Natural killer cell treated with Interleukin-12 subunit alpha and Interleukin-12 subunit beta and Interleukin-15 and Interleukin-18, amount 100 ng/mL, for 72 hours (primary cell): Measurements from ENCODE around the gene GADD45A. TPM values are rescaled to one million over a fixed set of nuclear protein-coding genes. Genes with fewer than 3 reads are reported as not detected.
A peak's percentile ranks its signal among the peaks of the same experiment; 100 is the strongest.

Experiments used
- ATAC-seq, 2 donors: fragments of 150-1000 bp; cut with Tn5 transposase in 1 of 2; sonication (Bioruptor Pico), chemical (Tn5 transposase) in 1 of 2; 2 replicates each; pipeline ENCODE4 v1.10.0; 2021
- DNase-seq: peaks from one replicate; pipeline ENCODE4 v3.0.0; 2022; ENCODE audit warnings: low spot score
- H3K27ac Mint-ChIP-seq, 2 donors: 1 replicate in 1 of 2; 2 replicates in 1 of 2; pipeline ENCODE4 v1.8.0; 2022; ENCODE audit warnings: mixed read lengths in 2 of 2, mild to moderate bottlenecking in 1 of 2, moderate library complexity in 1 of 2
- H3K27me3 Mint-ChIP-seq, 2 donors: 1 replicate in 1 of 2; 2 replicates in 1 of 2; pipeline ENCODE4 v1.8.0; 2022; ENCODE audit warnings: mixed read lengths in 2 of 2
- H3K36me3 Mint-ChIP-seq: one replicate; pipeline ENCODE4 v1.8.0; 2022; ENCODE audit warnings: mixed read lengths
- H3K4me1 Mint-ChIP-seq, 2 donors: 1 replicate in 1 of 2; 2 replicates in 1 of 2; pipeline ENCODE4 v1.8.0; 2022; ENCODE audit warnings: low read depth in 2 of 2, mixed read lengths in 2 of 2, mild to moderate bottlenecking in 1 of 2
- H3K4me3 Mint-ChIP-seq: one replicate; pipeline ENCODE4 v1.8.0; 2022; ENCODE audit warnings: mixed read lengths
- H3K9me3 Mint-ChIP-seq: 2 replicates; pipeline ENCODE4 v1.8.0; 2022; ENCODE audit warnings: mixed read lengths
- total RNA-seq, 2 donors: library from RNA; stranded (reverse); gene quantifications; one replicate each; pipeline ENCODE4 v1.2.3, GENCODE V29; 2022

GADD45A gene
- total RNA-seq = 10 to 100 TPM; 28.3 to 36.1 TPM

DNA sequence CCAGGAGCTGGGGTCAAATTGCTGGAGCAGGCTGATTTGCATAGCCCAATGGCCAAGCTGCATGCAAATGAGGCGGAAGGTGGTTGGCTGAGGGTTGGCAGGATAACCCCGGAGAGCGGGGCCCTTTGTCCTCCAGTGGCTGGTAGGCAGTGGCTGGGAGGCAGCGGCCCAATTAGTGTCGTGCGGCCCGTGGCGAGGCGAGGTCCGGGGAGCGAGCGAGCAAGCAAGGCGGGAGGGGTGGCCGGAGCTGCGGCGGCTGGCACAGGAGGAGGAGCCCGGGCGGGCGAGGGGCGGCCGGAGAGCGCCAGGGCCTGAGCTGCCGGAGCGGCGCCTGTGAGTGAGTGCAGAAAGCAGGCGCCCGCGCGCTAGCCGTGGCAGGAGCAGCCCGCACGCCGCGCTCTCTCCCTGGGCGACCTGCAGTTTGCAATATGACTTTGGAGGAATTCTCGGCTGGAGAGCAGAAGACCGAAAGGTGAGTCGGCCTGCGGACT lies at the start of gene GADD45A:
GADD45A (plus strand) TSS at position 135 of the 491 bp plus-strand sequence; CDS start at position 429, 294 bp downstream.
- ATAC-seq (peak; percentile 97), DNase-seq (peak; percentile 98)
- Mint-ChIP-seq H3K9me3 (no peaks in the 10 kb centered on the region), H3K4me1 (peaks cover 32% of the 10 kb centered on the region in 2 donors), H3K27me3 (peaks cover 0 to 2% of the 10 kb centered on the region in 2 donors), H3K4me3 (peak within 1 kb of the TSS; percentile 87), H3K36me3 (peaks cover 14% of the 10 kb centered on the region), H3K27ac (peak within 1 kb of the TSS; percentile 72 to 83)

- Mint-ChIP-seq H3K4me1 (peaks cover 11 to 15% of the 10 kb centered on the region in 2 donors), H3K27me3 (no peaks in the 10 kb centered on the region), H3K27ac (no peak overlapping the region), H3K36me3 (no peaks in the 10 kb centered on the region), H3K4me3 (no peak overlapping the region), H3K9me3 (no peaks in the 10 kb centered on the region)
- DNase-seq (no peak), ATAC-seq (no peak)
Observed at GRCh38 chr1:67636146-67636545, 48.9 kb upstream of the GADD45A start.

GRCh38 chr1:67639361-67639760 lies 45.6 kb upstream of the GADD45A start:
- Mint-ChIP-seq H3K4me1 (peaks cover 11 to 15% of the 10 kb centered on the region in 2 donors), H3K27ac (no peak overlapping the region), H3K4me3 (no peak overlapping the region), H3K36me3 (no peaks in the 10 kb centered on the region), H3K27me3 (no peaks in the 10 kb centered on the region), H3K9me3 (no peaks in the 10 kb centered on the region)
- ATAC-seq = no peak
- DNase-seq = no peak

- Mint-ChIP-seq H3K27me3 (no peaks in the 10 kb centered on the region), H3K36me3 (no peaks in the 10 kb centered on the region), H3K4me3 (no peak overlapping the region), H3K27ac (no peak overlapping the region), H3K4me1 (no peaks in the 10 kb centered on the region), H3K9me3 (no peaks in the 10 kb centered on the region)
- DNase-seq (no peak), ATAC-seq (no peak)
Observed at GRCh38 chr1:67642629-67643028, 42.4 kb upstream of the GADD45A start.

DNA sequence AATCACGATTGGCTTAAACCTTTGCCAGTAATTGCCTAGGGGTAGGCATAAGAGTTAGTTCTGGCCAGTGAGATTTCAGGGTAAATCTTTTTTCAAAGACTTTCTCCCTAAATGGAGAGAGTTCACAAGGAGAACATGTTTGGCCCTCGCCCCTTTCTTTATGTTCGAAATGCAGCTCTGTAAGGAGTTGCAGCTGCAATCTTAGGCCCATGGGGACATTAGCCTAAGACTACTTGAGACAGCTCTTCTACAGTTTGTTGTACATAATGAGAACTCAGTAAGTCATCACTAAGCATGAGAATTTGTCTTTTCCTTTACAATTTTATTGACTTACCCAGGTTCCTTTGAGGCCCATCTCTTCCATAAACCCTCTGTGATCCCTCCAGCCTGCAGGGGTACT lies 40.4 kb upstream of the GADD45A start:
- H3K27me3 Mint-ChIP-seq = no peaks in the 10 kb centered on the region
- ATAC-seq (no peak), DNase-seq (no peak)
- no peaks in the 10 kb centered on the region for H3K9me3 Mint-ChIP-seq
- no peaks in the 10 kb centered on the region for H3K4me1 Mint-ChIP-seq
- no peak overlapping the region for H3K27ac Mint-ChIP-seq
- H3K4me3 Mint-ChIP-seq = no peak overlapping the region
- H3K36me3 Mint-ChIP-seq = no peaks in the 10 kb centered on the region

- no peaks in the 10 kb centered on the region for H3K27me3 Mint-ChIP-seq
- H3K4me3 Mint-ChIP-seq = no peak overlapping the region
- H3K27ac Mint-ChIP-seq = no peak overlapping the region
- DNase-seq = no peak
- no peaks in the 10 kb centered on the region for H3K4me1 Mint-ChIP-seq
- no peaks in the 10 kb centered on the region for H3K36me3 Mint-ChIP-seq
- H3K9me3 Mint-ChIP-seq = no peaks in the 10 kb centered on the region
- ATAC-seq = no peak
Observed at GRCh38 chr1:67645495-67646144, 39.4 kb upstream of the GADD45A start.

DNA sequence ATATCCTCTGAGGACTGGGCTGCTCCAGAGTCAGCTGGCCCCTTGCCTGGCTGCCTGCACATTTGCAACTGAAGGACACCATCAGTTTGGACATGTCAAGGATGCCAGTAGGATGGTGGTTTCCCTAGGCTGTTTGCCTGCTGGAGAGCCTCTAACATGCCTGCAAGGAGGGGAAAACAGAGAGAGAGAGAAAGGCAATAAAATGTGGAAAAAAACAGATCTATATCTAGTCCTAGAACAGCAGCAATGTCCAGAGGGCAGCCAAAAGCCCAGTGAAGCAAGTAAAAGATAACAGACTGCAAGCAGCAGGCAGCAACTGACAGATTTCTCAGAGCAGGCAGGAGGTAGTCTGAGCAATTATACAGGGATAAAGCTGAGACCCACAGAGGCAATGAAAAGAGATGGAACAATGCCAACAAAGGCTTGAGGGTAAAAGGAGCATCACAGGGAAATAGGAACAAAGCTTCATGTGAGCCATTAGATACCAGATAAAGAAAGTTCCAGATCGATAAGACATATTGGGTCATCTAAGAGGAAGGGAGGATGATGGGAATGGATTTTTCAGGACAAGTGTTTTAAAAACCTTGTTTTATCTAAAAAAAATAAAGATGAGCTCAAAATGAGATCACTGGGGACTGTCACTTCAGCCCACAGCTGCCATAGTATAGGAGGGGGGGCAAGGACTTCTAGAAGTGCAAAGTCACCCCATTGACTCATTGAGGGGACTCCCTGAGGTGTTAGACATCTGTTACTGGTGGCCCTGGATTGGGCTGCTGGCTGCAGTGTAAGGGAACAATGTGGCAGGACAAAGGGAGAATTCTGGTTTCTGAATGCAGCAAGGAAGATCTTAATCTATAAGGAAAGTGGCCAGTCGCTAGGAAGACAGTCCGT lies 38.6 kb upstream of the GADD45A start:
- Mint-ChIP-seq H3K27ac (no peak overlapping the region), H3K27me3 (peaks cover 0 to 2% of the 10 kb centered on the region in 2 donors), H3K36me3 (no peaks in the 10 kb centered on the region), H3K9me3 (no peaks in the 10 kb centered on the region), H3K4me3 (no peak overlapping the region), H3K4me1 (no peaks in the 10 kb centered on the region)
- DNase-seq (no peak), ATAC-seq (no peak)

- DNase-seq = no peak
- no peak overlapping the region for H3K27ac Mint-ChIP-seq
- H3K36me3 Mint-ChIP-seq = no peaks in the 10 kb centered on the region
- ATAC-seq = no peak
- peaks cover 0 to 5% of the 10 kb centered on the region in 2 donors for H3K27me3 Mint-ChIP-seq
- no peaks in the 10 kb centered on the region for H3K4me1 Mint-ChIP-seq
- no peak overlapping the region for H3K4me3 Mint-ChIP-seq
- H3K9me3 Mint-ChIP-seq = no peaks in the 10 kb centered on the region
Observed at GRCh38 chr1:67647036-67647798, 37.8 kb upstream of the GADD45A start.

DNA sequence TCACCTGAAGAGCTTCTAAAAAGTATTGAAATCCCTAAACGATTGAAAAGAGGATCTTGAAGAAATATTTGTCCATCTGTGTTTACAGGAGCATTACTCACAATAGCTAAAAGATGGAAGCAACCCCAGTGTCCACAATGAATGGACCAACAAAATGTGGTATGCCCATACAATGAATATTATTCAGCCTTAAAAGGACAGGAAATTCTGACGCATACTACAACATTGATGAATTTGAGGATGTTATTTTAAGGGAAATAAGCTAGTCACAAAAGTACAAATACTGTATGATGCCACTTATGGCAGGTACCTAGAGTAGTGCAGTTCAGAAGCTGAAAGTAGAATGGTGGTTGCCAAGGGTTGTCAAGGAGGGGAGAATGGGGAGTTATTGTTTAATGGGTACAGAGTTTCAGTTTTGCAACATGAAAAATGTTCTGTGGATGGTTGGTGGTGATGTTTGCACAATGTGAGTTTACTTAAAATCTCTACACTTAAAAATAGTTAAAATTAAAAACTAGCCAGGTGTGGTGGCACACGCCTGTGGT lies 37.1 kb upstream of the GADD45A start:
- Mint-ChIP-seq H3K27ac (no peak overlapping the region), H3K4me3 (no peak overlapping the region), H3K27me3 (peaks cover 0 to 5% of the 10 kb centered on the region in 2 donors), H3K36me3 (no peaks in the 10 kb centered on the region), H3K4me1 (no peaks in the 10 kb centered on the region), H3K9me3 (no peaks in the 10 kb centered on the region)
- DNase-seq (no peak), ATAC-seq (no peak)

DNA sequence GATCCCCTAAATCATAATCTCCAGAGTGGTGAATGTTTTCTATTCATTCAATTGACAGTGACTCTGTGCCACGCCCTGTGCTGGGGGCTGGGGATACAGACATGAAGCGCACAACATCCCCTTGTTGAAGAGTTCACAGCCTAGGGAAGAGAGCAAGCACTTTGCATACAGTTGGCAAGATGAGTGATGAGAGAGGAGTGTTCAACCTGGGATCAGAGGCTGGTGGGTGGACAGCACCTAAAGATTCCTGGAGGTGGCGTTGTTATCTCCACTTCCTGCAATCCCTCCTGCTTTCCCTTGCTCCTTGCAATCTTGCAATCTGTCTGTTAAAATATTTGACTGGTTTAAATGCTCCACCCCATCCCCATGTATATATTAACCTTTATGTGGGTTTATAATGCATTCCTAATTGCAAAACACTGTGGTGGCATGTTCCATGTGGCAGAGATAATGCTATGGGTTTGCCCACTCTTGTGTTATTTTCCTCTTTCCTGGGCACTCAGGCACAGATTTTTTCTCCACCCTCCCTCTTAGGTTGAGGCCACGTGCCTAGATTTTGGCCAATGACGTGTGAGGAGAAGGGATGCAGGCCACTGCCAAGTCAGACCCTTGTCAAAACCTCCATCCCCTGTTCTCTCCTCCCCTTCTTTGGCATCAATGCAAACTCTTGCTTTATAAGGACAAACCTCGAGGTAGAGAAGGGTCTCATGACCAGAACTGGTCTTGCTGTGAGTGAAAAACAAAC lies 36.2 kb upstream of the GADD45A start:
- Mint-ChIP-seq H3K27ac (no peak overlapping the region), H3K27me3 (peaks cover 8 to 9% of the 10 kb centered on the region in 2 donors), H3K4me3 (no peak overlapping the region), H3K36me3 (no peaks in the 10 kb centered on the region), H3K4me1 (no peaks in the 10 kb centered on the region), H3K9me3 (no peaks in the 10 kb centered on the region)
- ATAC-seq = no peak
- DNase-seq = no peak

DNA sequence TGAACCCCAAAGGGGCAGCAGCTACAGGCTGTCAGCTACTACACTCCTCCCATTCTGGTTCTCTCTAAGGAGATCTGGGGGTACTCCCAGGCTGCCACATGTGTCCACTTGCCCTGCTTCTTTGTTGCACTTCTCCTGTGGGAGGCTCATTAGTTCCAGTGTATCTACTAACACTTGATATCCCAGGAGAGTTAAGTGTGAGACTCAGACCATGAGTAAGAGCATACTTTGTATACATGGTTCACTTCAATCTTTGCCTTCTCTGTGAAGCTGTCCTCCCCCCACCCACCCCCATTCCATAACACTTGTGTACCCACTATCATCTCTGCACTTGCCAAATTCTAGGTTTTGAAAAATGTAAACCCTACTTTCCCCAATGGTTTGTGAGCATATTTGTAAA lies 34.9 kb upstream of the GADD45A start:
- H3K27me3 Mint-ChIP-seq = peaks cover 11 to 15% of the 10 kb centered on the region in 2 donors
- no peaks in the 10 kb centered on the region for H3K36me3 Mint-ChIP-seq
- DNase-seq = no peak
- ATAC-seq = no peak
- no peak overlapping the region for H3K27ac Mint-ChIP-seq
- H3K4me3 Mint-ChIP-seq = no peak overlapping the region
- no peaks in the 10 kb centered on the region for H3K4me1 Mint-ChIP-seq
- H3K9me3 Mint-ChIP-seq = no peaks in the 10 kb centered on the region

GRCh38 chr1:67651031-67651430 lies 34.0 kb upstream of the GADD45A start:
- ATAC-seq (no peak), DNase-seq (no peak)
- Mint-ChIP-seq H3K4me3 (no peak overlapping the region), H3K27me3 (peaks cover 11 to 15% of the 10 kb centered on the region in 2 donors), H3K36me3 (no peaks in the 10 kb centered on the region), H3K4me1 (no peaks in the 10 kb centered on the region), H3K27ac (no peak overlapping the region), H3K9me3 (no peaks in the 10 kb centered on the region)

DNA sequence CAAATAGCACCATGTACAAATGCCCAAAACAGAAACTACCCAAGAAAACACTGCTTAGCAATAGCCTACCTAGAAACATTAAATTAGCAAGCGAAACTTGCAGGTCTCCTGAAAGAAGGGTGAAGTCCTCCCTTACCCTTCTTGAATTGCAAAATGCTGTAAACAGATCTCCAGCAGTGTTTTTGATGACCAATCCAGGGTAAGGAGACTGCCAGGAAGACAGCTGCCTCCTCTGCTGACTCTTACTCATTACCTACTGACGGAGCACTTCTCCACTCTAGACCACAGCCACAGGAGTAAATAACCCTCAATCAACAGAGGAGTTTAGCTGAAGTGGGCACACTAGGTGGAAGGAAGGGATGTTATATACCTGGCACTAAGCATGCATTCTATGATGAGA lies 32.2 kb upstream of the GADD45A start:
- H3K27me3 Mint-ChIP-seq = peaks cover 11 to 15% of the 10 kb centered on the region in 2 donors
- ATAC-seq (peak; percentile 45 to 53), DNase-seq (no peak)
- no peaks in the 10 kb centered on the region for H3K4me1 Mint-ChIP-seq
- no peaks in the 10 kb centered on the region for H3K9me3 Mint-ChIP-seq
- no peaks in the 10 kb centered on the region for H3K36me3 Mint-ChIP-seq
- H3K4me3 Mint-ChIP-seq = no peak overlapping the region
- no peak overlapping the region for H3K27ac Mint-ChIP-seq
